K562 (cell line): Measurements from ENCODE around the gene MTPN. TPM values are rescaled to one million over a fixed set of nuclear protein-coding genes. Genes with fewer than 3 reads are reported as not detected.
A peak's percentile ranks its signal among the peaks of the same experiment; 100 is the strongest.

Experiments
- ARHGAP35 ChIP-seq: fragments of 450-650 bp; IDR thresholded peaks from 2 replicates; pipeline ENCODE4 v1.6.1; 2018; ENCODE audit not compliant: partially characterized antibody
- DNMT1 ChIP-seq: fragments of 450-650 bp; IDR thresholded peaks from 2 replicates; pipeline ENCODE4 v1.6.1; 2016; ENCODE audit warnings: antibody characterized with exemption, mild to moderate bottlenecking
- ESRRA ChIP-seq: fragments of 450-650 bp; IDR thresholded peaks from 2 replicates; pipeline ENCODE4 v1.6.1; 2014; ENCODE audit warnings: low read depth, mild to moderate bottlenecking, moderate library complexity, borderline replicate concordance
- FOXA3 ChIP-seq, 2 experiments: fragments of 450-650 bp in 1 of 2; sonication (generic) in 1 of 2; formaldehyde crosslinking; IDR thresholded peaks in 1 of 2; conservative IDR thresholded peaks in 1 of 2; 2 replicates each; pipeline versions ENCODE4 v1.4.0 to v1.8.0; 2020 to 2022; ENCODE audit warnings: mild to moderate bottlenecking in 2 of 2, missing genetic modification reagents in 1 of 2
- FOXP1 ChIP-seq: sonication (generic); formaldehyde crosslinking; IDR thresholded peaks from 2 replicates; pipeline ENCODE4 v1.8.0; 2022; ENCODE audit warnings: mild to moderate bottlenecking, missing genetic modification reagents
- HMG20B ChIP-seq: fragments of 250-450 bp; sonication (Bioruptor Pico); IDR thresholded peaks from 2 replicates; pipeline ENCODE4 v1.5.0; 2021; ENCODE audit warnings: mild to moderate bottlenecking
- HNRNPK ChIP-seq: fragments of 200-400 bp; formaldehyde crosslinking; IDR thresholded peaks from one replicate; pipeline ENCODE4 v1.6.1; 2018; ENCODE audit warnings: mild to moderate bottlenecking, low read depth, low read length; ENCODE audit not compliant: poor library complexity, severe bottlenecking
- MCM7 ChIP-seq, 2 experiments: fragments of 450-650 bp; IDR thresholded peaks; 2 replicates each; pipeline ENCODE4 v1.6.1; 2016 to 2018
- NCOR1 ChIP-seq: fragments of 450-650 bp; IDR thresholded peaks from 2 replicates; pipeline ENCODE4 v1.6.1; 2016; ENCODE audit warnings: mild to moderate bottlenecking, moderate library complexity
- NEUROD1 ChIP-seq: fragments of 150-350 bp; IDR thresholded peaks from 2 replicates; pipeline ENCODE4 v1.6.1; 2014; ENCODE audit warnings: borderline replicate concordance, low read length, low read depth; ENCODE audit not compliant: partially characterized antibody
- NFIC ChIP-seq: fragments of 450-650 bp; IDR thresholded peaks from 2 replicates; pipeline ENCODE4 v1.6.1; 2017; ENCODE audit warnings: mild to moderate bottlenecking, inconsistent platforms
- NRF1 ChIP-seq, 2 experiments: fragments of 450-650 bp; IDR thresholded peaks in 1 of 2; conservative IDR thresholded peaks in 1 of 2; 2 replicates each; pipeline ENCODE4 v1.6.1; 2014; ENCODE audit warnings: mild to moderate bottlenecking in 2 of 2
- POLR2H ChIP-seq: IDR thresholded peaks from 2 replicates; pipeline ENCODE4 v1.6.1; 2016; ENCODE audit warnings: missing genetic modification characterization, low read depth, mild to moderate bottlenecking, control low read depth, missing compliant biosample characterization, moderate library complexity
- POLR3G ChIP-seq: IDR thresholded peaks from 2 replicates; pipeline ENCODE4 v1.6.1; 2011; ENCODE audit not compliant: insufficient read length, insufficient replicate concordance; ENCODE audit errors: extremely low read depth
- RBM15 ChIP-seq: fragments of 200-400 bp; formaldehyde crosslinking; IDR thresholded peaks from 2 replicates; pipeline ENCODE4 v1.6.1; 2018; ENCODE audit warnings: mild to moderate bottlenecking, low read length, moderate library complexity; ENCODE audit not compliant: insufficient read depth
- TBP ChIP-seq: optimal IDR thresholded peaks from 2 replicates; pipeline ENCODE3; 2011; ENCODE audit warnings: low read depth, low read length, improper control_type of control experiment
- TRIM24 ChIP-seq, 2 experiments: fragments of 450-650 bp; IDR thresholded peaks; 2 replicates each; pipeline ENCODE4 v1.6.1; 2016
- ZBTB1 ChIP-seq: sonication (generic); formaldehyde crosslinking; IDR thresholded peaks from 2 replicates; pipeline ENCODE4 v1.8.1; 2023; ENCODE audit warnings: missing genetic modification reagents, low read depth, mild to moderate bottlenecking, borderline replicate concordance
- ZNF140 ChIP-seq: fragments of 250-450 bp; sonication (Bioruptor Pico); IDR thresholded peaks from 2 replicates; pipeline ENCODE4 v1.8.0; 2021; ENCODE audit warnings: moderate library complexity, mild to moderate bottlenecking, inconsistent platforms
- ZNF316 ChIP-seq: fragments of 450-650 bp; IDR thresholded peaks from 2 replicates; pipeline ENCODE4 v1.6.1; 2016
- ZNF79 ChIP-seq: fragments of 250-450 bp; sonication (Bioruptor Pico); IDR thresholded peaks from 2 replicates; pipeline ENCODE4 v1.4.0; 2020; ENCODE audit warnings: low read depth, mild to moderate bottlenecking, moderate library complexity
- ZNF830 ChIP-seq: fragments of 250-450 bp; sonication (Bioruptor Pico); IDR thresholded peaks from 2 replicates; pipeline ENCODE4 v1.5.0; 2021; ENCODE audit warnings: mild to moderate bottlenecking
- polyA plus RNA-seq, 8 experiments: library from polyadenylated mRNA; depleted of rRNA in 4 of 8; stranded (reverse) in 5 of 8; unstranded in 3 of 8; fragments of >200 nt; fragmentation: Nextera tagmentation in 2 of 8; fragmentation: Illumina TruSeq in 1 of 8; extraction: Ambion mirVana in 2 of 8; extraction: Trizol in 1 of 8; gene quantifications; 2 replicates each; pipeline versions ENCODE4 v1.2.1 to v1.2.3, GENCODE V29; 2011 to 2014; ENCODE audit warnings: inconsistent platforms in 1 of 8, missing spikeins in 1 of 8
- total RNA-seq, 7 experiments: library from RNA; depleted of rRNA in 6 of 7; stranded (reverse); fragments of >200 nt in 6 of 7; fragmentation: Illumina TruSeq in 2 of 7; extraction: Trizol in 2 of 7; gene quantifications; 2 replicates each; pipeline versions ENCODE4 v1.2.1 to v1.2.3, GENCODE V29; 2011 to 2021; ENCODE audit warnings: low replicate concordance in 1 of 7
- TF ChIP-seq, protein P1 (sequence below): fragments of 250-450 bp; sonication (Bioruptor Pico); IDR thresholded peaks from 2 replicates; pipeline ENCODE4 v1.5.0; 2021
- TF ChIP-seq, protein P2 (sequence below): fragments of 200-800 bp; sonication (Bioruptor generic); IDR thresholded peaks from 2 replicates; pipeline ENCODE4 v1.6.1; 2016; ENCODE audit warnings: missing genetic modification characterization, missing compliant biosample characterization

MTPN gene
- total and polyA plus RNA-seq, 9 of the 15 experiments (the other 6 are each of a cell fraction or from before 2014, with no cell fraction given) = 68.5 to 261 (median 156) TPM

DNA sequence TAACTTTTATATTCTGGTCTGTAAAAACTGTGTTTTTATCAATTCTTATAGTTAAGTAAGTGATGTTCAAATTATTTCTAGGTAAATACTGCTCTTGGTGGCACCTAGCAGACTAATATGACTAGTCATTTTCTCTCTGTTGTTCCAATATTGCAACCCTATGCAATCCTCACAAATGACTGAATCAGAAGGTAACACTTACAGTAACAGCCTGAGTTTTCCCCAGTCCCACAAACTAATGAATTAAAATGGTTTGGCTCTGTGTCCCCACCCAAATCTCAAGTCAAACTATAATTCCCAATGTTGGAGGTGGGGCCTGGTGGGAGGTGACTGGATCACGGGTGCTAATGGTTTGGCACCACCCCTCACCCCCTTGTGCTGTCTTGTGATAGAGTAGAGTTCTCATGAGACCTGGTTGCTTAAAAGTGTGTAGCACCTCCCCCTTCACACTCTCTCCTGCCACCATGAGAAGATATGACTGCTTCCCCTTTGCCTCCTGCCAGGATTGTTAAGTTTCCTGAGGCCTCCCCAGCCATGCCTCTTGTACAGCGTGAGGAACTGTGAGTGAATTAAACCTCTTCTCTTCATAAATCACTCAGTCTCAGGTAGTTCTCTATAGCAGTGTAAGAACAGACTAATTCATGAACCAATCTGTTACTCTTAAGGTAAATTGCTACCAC lies 43.5 kb downstream of the MTPN start (continued):
- TF ChIP-seq HNRNPK = no peak
- TF ChIP-seq ZNF830 (CRISPR knock-in tag) = no peak
- no peak for TF ChIP-seq MCM7 (IDR thresholded peaks at IDR 0.05)
- TF ChIP-seq HMG20B (CRISPR knock-in tag) = 0 out of 2 replicates have a peak, but pooled peaks have one; percentile 39
- no peak for TF ChIP-seq RBM15
- TF ChIP-seq NFIC = no peak
- no peak for TF ChIP-seq POLR3G
- no peak for TF ChIP-seq FOXA3 (CRISPR knock-in tag; conservative IDR thresholded peaks at IDR 0.05 in 1 of 2, IDR thresholded peaks at IDR 0.05 in 1 of 2)
- no peak for TF ChIP-seq NRF1 (conservative IDR thresholded peaks at IDR 0.05 in 1 of 2, IDR thresholded peaks at IDR 0.05 in 1 of 2)
- TF ChIP-seq ZNF140 (CRISPR knock-in tag) = no peak
- peak in 1 of 2 experiments; percentile 60; a peak in 3 of 4 replicates for TF ChIP-seq TRIM24 (IDR thresholded peaks at IDR 0.05)
- TF ChIP-seq, protein P1, sequence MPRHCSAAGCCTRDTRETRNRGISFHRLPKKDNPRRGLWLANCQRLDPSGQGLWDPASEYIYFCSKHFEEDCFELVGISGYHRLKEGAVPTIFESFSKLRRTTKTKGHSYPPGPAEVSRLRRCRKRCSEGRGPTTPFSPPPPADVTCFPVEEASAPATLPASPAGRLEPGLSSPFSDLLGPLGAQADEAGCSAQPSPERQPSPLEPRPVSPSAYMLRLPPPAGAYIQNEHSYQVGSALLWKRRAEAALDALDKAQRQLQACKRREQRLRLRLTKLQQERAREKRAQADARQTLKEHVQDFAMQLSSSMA = no peak
- TF ChIP-seq ZBTB1 (CRISPR knock-in tag) = no peak
- TF ChIP-seq, protein P2, sequence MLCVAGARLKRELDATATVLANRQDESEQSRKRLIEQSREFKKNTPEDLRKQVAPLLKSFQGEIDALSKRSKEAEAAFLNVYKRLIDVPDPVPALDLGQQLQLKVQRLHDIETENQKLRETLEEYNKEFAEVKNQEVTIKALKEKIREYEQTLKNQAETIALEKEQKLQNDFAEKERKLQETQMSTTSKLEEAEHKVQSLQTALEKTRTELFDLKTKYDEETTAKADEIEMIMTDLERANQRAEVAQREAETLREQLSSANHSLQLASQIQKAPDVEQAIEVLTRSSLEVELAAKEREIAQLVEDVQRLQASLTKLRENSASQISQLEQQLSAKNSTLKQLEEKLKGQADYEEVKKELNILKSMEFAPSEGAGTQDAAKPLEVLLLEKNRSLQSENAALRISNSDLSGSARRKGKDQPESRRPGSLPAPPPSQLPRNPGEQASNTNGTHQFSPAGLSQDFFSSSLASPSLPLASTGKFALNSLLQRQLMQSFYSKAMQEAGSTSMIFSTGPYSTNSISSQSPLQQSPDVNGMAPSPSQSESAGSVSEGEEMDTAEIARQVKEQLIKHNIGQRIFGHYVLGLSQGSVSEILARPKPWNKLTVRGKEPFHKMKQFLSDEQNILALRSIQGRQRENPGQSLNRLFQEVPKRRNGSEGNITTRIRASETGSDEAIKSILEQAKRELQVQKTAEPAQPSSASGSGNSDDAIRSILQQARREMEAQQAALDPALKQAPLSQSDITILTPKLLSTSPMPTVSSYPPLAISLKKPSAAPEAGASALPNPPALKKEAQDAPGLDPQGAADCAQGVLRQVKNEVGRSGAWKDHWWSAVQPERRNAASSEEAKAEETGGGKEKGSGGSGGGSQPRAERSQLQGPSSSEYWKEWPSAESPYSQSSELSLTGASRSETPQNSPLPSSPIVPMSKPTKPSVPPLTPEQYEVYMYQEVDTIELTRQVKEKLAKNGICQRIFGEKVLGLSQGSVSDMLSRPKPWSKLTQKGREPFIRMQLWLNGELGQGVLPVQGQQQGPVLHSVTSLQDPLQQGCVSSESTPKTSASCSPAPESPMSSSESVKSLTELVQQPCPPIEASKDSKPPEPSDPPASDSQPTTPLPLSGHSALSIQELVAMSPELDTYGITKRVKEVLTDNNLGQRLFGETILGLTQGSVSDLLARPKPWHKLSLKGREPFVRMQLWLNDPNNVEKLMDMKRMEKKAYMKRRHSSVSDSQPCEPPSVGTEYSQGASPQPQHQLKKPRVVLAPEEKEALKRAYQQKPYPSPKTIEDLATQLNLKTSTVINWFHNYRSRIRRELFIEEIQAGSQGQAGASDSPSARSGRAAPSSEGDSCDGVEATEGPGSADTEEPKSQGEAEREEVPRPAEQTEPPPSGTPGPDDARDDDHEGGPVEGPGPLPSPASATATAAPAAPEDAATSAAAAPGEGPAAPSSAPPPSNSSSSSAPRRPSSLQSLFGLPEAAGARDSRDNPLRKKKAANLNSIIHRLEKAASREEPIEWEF (CRISPR knock-in tag) = no peak
- TF ChIP-seq ZNF79 (CRISPR knock-in tag) = no peak
- no peak for TF ChIP-seq NCOR1
- TF ChIP-seq ZNF316 = peak; percentile 60
- no peak for TF ChIP-seq NEUROD1
- no peak for TF ChIP-seq DNMT1
- no peak for TF ChIP-seq ESRRA
- no peak for TF ChIP-seq TBP
- TF ChIP-seq POLR2H (tag) = peak; percentile 43
- no peak for TF ChIP-seq ARHGAP35
- no peak for TF ChIP-seq FOXP1 (CRISPR knock-in tag)
